Muscle layer of duodenum (tissue), 2 donors: ENCODE data around the gene TAS2R1.

ENCODE experiments used
- H3K27ac ChIP-seq: one replicate; pipeline ENCODE4 v1.7.0; 2013; ENCODE audit warnings: mild to moderate bottlenecking, low read length
- H3K27me3 ChIP-seq: one replicate; pipeline ENCODE4 v1.7.0; 2013; ENCODE audit warnings: low read depth, mild to moderate bottlenecking, control low read depth, low read length
- H3K36me3 ChIP-seq, 2 donors: one replicate each; pipeline ENCODE4 v1.7.0; 2013; ENCODE audit warnings: low read length in 2 of 2, control low read depth in 1 of 2, mild to moderate bottlenecking in 1 of 2; ENCODE audit not compliant: insufficient read depth in 2 of 2, control insufficient read depth in 1 of 2
- H3K4me1 ChIP-seq, 2 donors: one replicate each; pipeline ENCODE4 v1.7.0; 2013; ENCODE audit warnings: low read length in 2 of 2, mild to moderate bottlenecking in 2 of 2, control low read depth in 1 of 2, moderate library complexity in 1 of 2; ENCODE audit not compliant: insufficient read depth in 2 of 2, control insufficient read depth in 1 of 2
- H3K4me3 ChIP-seq, 2 donors: one replicate each; pipeline ENCODE4 v1.7.0; 2013; ENCODE audit warnings: low read length in 2 of 2, low read depth in 1 of 2, mild to moderate bottlenecking in 1 of 2
- H3K9me3 ChIP-seq, 2 donors: one replicate each; pipeline ENCODE4 v1.7.0; 2013; ENCODE audit warnings: low read length in 2 of 2, control low read depth in 1 of 2, mild to moderate bottlenecking in 1 of 2; ENCODE audit not compliant: control insufficient read depth in 1 of 2
- donor health status: healthy.

Gene TAS2R1

DNA sequence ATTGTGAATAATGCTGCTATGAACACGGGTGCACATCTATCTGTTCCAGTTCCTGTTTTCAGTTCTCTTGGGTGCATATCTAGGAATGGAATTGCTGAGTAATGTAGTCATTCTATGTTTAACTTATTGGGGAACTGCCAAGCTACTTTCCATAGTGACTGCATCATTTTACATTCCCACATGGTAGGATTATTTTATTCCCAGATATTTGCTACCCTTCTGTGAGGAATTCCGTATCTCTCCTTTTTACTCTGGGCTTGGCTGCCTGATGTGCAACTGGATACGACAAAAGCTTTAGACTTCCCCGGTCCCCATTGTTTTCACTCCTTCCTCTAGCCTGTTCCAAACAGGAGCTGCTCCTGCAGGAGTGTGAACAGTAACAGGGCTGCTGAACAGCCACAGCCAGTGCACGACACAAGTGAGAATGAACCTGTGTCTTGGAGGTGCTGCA lies 7.2 kb downstream of the TAS2R1 start:
- H3K4me1 ChIP-seq = no peaks in the 10 kb centered on the region
- H3K9me3 ChIP-seq = no peaks in the 10 kb centered on the region
- H3K4me3 ChIP-seq = no peak overlapping the region
- H3K27me3 ChIP-seq = no peaks in the 10 kb centered on the region
- H3K27ac ChIP-seq = no peak overlapping the region
- no peaks in the 10 kb centered on the region for H3K36me3 ChIP-seq

DNA sequence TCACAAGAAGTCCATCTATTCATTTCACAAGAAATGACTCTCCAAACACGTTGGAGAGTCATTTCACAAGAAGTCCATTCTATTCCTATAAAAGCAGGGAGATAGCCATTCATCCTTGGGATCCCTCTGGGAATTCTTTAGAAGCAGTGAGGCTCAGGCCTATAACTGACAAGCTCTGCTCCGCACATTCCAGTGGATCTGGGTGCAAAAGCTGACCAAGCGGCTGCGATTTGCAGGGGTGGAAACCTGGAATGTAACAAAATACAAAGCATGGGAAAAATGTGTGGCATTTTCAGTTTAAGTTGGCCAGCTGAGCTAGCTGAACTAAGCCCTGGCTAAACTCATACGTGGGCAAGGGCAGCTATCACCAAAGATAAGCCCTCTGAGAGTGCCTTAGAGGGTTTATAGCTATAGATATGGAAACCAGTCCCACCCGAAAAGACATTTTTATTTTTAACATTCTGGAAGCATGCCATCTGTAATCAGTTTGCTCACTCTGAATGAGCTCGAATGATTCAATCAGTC lies 8.7 kb downstream of the TAS2R1 start:
- Histone ChIP-seq H3K4me1 (no peaks in the 10 kb centered on the region), H3K4me3 (no peak overlapping the region), H3K9me3 (no peaks in the 10 kb centered on the region), H3K36me3 (no peaks in the 10 kb centered on the region), H3K27me3 (no peaks in the 10 kb centered on the region), H3K27ac (no peak overlapping the region)

DNA sequence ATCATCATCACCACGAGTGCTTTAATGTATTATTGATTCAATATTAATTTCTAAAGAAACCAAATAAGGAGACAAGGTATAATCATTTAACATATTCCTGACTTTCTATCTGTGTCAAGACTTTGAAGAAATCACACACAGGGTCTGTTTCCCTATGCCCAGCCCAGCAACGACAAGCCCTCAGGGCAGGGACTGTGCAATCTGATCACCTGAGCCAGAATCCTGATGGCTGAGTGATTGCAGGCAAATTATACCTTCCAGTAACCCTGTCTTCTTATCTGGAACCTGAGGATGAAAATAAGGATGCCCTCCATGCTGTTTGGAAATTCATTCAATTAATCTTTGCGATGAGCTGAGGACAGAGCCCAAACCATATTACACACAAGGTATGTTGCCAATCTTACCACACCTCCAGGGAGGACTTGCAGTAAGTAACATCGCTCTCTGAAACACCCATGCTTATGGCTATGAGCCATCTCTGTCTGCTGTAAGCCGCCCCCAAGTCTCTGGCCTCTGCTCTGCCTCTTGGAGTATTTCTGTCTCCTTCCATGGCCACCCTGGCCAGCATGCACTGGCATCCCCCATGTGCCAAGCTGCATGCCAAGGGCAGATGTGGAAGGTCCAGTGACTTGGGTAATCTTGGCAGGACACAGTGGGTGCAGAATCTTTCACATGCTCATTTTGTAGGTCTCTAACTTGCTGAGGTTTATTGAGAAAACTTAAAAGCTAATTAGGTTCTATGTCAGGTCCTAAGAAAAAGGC lies 10.6 kb downstream of the TAS2R1 start:
- H3K27ac ChIP-seq = no peak overlapping the region
- H3K4me3 ChIP-seq = no peak overlapping the region
- no peaks in the 10 kb centered on the region for H3K9me3 ChIP-seq
- H3K27me3 ChIP-seq = no peaks in the 10 kb centered on the region
- no peaks in the 10 kb centered on the region for H3K4me1 ChIP-seq
- no peaks in the 10 kb centered on the region for H3K36me3 ChIP-seq

DNA sequence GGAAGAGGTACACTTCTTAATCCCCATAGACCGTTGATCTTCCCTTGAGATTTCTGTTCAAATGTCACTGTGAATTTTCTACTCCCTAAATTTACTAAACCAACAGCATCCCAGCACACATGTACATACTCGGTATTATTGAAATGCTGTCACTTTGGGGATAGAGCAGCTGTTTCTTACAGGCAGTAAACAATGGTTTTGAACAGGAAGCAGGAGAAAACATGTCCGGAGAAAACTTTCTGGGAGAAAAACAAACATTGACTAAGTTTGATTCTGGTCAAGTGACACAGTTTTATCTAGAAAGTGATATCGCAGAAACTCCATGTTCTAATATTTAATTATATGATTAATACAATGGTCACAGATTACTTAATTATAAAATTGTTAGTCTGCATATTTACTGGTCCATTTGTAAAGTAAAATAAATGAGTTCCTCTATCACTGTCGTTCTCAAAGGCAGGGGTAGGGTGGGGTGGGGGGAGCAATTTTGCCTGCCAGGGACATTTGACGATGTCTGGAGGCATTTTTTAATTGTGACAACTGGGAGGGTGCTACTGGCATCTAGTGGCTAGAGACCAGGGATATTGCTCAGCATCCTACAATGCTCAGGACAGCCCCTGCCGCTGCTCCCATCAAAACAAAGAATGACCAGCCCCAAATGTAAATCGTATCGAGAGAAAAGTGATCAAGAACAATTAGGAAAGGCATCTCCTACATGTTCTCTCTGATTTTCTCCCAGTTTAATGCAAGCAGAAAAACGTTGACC lies 12.2 kb downstream of the TAS2R1 start:
- no peaks in the 10 kb centered on the region for H3K27me3 ChIP-seq
- H3K9me3 ChIP-seq = peaks cover 0 to 5% of the 10 kb centered on the region in 2 donors
- H3K4me1 ChIP-seq = no peaks in the 10 kb centered on the region
- no peak overlapping the region for H3K4me3 ChIP-seq
- no peaks in the 10 kb centered on the region for H3K36me3 ChIP-seq
- H3K27ac ChIP-seq = no peak overlapping the region

DNA sequence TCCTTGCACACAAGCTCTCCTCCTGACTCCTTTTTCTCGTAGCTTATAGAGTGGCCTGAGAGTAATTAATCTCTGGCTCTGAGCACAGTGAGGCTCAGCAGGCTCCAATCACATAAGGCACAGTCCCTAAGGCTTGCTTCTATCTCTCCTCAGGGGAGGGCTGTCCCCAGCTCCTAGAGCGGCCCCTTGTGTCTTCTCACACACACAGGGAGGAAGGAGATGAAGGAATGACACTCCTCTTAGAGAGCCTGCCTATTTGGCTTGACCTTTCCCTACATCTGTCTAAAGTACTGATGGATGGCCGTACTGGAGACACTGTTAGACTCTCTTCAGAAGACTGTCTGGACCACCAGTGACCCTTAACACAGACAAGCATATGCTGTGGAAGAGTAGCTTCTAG lies 12.9 kb downstream of the TAS2R1 start:
- no peak overlapping the region for H3K4me3 ChIP-seq
- H3K27ac ChIP-seq = no peak overlapping the region
- no peaks in the 10 kb centered on the region for H3K27me3 ChIP-seq
- no peaks in the 10 kb centered on the region for H3K4me1 ChIP-seq
- peaks cover 0 to 5% of the 10 kb centered on the region in 2 donors for H3K9me3 ChIP-seq
- no peaks in the 10 kb centered on the region for H3K36me3 ChIP-seq

DNA sequence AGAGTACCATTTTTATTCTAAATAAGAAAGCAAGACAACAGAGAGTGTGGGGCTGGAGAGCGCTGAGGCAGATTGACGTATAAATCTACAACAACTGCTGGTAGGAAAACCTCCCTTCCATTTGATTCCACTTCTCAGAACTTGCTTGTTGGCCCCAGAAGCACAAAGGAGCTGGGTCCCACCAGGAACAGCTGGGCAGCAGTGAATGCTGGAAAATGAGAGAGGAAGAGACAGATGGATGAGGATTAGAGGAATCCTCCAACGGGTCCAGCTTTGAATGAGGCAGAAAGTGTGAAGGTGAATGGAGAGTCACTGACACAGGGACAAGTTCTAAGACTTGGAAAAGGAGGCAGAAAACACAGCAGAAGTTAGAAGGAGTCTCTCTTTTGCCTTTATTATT lies 14.8 kb downstream of the TAS2R1 start:
- no peaks in the 10 kb centered on the region for H3K27me3 ChIP-seq
- H3K4me3 ChIP-seq = no peak overlapping the region
- H3K36me3 ChIP-seq = no peaks in the 10 kb centered on the region
- no peaks in the 10 kb centered on the region for H3K4me1 ChIP-seq
- peaks cover 0 to 5% of the 10 kb centered on the region in 2 donors for H3K9me3 ChIP-seq
- no peak overlapping the region for H3K27ac ChIP-seq

DNA sequence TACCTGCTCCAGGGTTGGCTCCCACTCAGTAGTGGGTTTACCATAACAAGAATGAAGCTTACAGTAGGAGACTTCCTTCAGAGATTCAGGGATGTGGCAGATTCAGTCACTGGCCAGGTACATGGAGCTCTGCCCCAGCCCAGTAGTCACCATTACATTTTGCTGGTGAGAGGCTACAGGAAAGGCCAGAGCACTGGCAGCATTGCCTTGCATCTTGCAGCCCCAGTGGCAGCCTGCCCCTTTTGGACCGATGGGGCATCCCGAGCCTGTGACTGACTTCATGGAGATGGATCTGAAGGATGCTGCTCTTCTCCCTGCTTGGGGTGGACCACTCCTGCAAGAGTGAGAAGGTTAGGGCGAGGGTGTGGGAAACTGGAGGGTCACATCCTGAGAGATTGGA lies 16.8 kb downstream of the TAS2R1 start:
- H3K4me1 ChIP-seq = no peaks in the 10 kb centered on the region
- H3K27me3 ChIP-seq = no peaks in the 10 kb centered on the region
- peaks cover 0 to 5% of the 10 kb centered on the region in 2 donors for H3K9me3 ChIP-seq
- H3K27ac ChIP-seq = no peak overlapping the region
- H3K36me3 ChIP-seq = no peaks in the 10 kb centered on the region
- no peak overlapping the region for H3K4me3 ChIP-seq

DNA sequence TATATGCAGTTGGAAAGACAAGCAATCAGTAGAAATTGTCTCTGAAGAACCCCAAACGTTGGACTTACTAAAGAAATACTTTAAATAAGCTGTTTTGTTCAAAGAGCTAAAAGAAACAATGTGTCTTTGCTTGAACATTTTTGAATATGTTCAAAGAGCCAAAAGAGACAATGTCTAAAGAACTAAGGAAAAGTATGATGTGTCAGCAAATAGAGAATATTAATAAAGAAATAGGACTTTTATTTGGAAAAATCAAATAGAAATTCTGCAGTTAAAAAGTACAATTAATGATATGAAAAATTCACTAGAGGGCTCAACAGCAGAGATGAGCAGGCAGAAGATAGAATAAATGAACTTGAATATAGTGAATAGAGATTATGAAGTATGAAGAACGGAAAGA lies 19.2 kb downstream of the TAS2R1 start:
- Histone ChIP-seq H3K9me3 (peaks cover 0 to 5% of the 10 kb centered on the region in 2 donors), H3K4me3 (no peak overlapping the region), H3K36me3 (no peaks in the 10 kb centered on the region), H3K4me1 (no peaks in the 10 kb centered on the region), H3K27ac (no peak overlapping the region), H3K27me3 (no peaks in the 10 kb centered on the region)

DNA sequence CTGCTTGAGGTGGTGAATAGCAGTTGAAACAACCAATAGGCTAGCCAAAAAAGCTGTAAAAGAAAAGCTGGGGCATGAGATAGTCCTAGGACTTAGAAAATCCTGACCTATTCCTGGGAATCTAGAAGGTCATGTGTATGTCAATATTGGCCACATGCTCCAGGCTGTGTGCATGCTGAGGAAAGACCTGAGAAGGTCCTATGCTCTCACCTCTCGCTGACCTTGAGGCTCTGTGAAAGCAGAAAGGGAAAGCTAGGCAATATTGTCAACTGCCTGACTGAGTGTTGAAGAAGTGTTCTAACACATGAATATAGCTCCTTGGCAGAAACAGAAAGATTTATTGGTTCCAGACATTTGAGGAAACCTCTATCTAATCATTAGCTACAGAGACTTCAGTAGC lies 19.8 kb downstream of the TAS2R1 start:
- no peak overlapping the region for H3K4me3 ChIP-seq
- peaks cover 0 to 5% of the 10 kb centered on the region in 2 donors for H3K9me3 ChIP-seq
- H3K27me3 ChIP-seq = no peaks in the 10 kb centered on the region
- no peaks in the 10 kb centered on the region for H3K36me3 ChIP-seq
- no peak overlapping the region for H3K27ac ChIP-seq
- no peaks in the 10 kb centered on the region for H3K4me1 ChIP-seq

DNA sequence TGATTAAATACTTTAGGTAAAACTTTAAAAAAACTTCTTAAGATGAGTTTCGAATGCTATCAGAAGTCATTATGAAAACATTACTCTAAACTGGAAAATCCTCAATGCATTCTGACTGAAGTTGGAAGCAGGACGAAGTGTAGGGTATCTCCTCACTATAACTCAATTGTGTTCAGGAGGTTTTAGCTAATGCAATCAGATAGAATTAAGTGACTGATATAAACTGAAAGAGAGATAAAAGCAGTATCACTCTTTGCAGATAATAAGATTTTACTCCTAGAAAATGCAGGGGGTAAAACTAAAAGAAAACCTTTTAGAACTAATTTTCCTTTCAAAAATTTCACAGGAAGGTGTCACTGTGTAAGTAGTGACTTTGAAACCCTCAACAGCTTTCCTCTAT lies 22.1 kb downstream of the TAS2R1 start:
- no peaks in the 10 kb centered on the region for H3K4me1 ChIP-seq
- peaks cover 0 to 2% of the 10 kb centered on the region in 2 donors for H3K9me3 ChIP-seq
- H3K4me3 ChIP-seq = no peak overlapping the region
- no peaks in the 10 kb centered on the region for H3K36me3 ChIP-seq
- no peaks in the 10 kb centered on the region for H3K27me3 ChIP-seq
- H3K27ac ChIP-seq = no peak overlapping the region

DNA sequence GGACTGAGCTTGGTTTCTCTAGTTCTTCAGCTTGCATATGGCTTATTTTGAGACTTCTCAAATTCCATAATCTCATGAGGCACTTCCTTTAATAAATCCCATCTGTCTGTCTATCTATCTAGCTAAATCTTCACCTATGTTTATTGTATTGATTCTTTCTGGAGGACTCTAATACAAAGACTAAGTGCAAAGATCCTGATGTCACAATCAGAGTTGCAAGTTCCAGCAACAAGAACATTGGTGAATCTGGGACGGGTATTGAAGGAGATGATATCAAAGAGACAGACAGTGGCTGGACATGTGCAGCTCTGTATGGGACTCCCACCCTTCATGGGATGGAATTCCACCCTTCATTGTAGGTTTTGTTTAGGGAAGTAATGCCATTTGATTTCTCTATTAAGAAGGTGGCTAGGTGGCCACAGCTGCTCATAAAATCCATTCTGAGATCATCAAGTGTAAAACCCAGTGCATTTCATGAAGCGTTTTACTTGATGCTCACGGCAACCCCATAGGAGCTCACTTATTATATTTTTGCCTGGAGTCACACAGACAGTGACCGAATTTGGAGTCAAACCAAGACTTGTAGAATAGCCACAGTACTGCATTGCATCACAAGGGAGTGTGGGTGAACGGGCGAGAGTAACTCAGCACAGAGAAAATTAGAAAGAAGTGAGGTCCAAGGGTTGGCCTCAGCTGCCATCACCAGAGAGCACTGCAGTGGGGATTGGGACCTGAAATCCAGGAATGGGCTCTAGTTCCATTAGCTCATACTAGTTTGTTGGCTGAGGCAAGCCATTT lies 24.9 kb downstream of the TAS2R1 start:
- no peaks in the 10 kb centered on the region for H3K4me1 ChIP-seq
- no peaks in the 10 kb centered on the region for H3K36me3 ChIP-seq
- no peak overlapping the region for H3K4me3 ChIP-seq
- no peaks in the 10 kb centered on the region for H3K27me3 ChIP-seq
- no peaks in the 10 kb centered on the region for H3K9me3 ChIP-seq
- no peak overlapping the region for H3K27ac ChIP-seq
